ENCODE data around the gene HMX3. TPM values are rescaled to one million over a fixed set of nuclear protein-coding genes. Genes with fewer than 3 reads are reported as not detected.
"Not testable (repeated sequence)": the region's sequence is repeated elsewhere in the genome, so short reads cannot be mapped to it uniquely, and the experiment has no call there.

HMX3 gene
- total RNA-seq, 1 donor from 2014 or later, result 1.6 TPM

- DNase-seq (ENCODE audit: low spot score), result not testable (repeated sequence)
These were observed 35.8 kb downstream of the HMX3 start for GRCh38 chr10:123171616-123172015.

GRCh38 chr10:123175389-123176387 is 39.9 kb downstream of the HMX3 start:
- DNase-seq (ENCODE audit: low spot score), result no peak

- DNase-seq (ENCODE audit: low spot score), result not testable (repeated sequence)
These were observed 42.6 kb downstream of the HMX3 start for GRCh38 chr10:123178390-123178789.

- DNase-seq (ENCODE audit: low spot score), result no peak
These were observed 44.6 kb downstream of the HMX3 start for GRCh38 chr10:123180101-123181090.

- no peak for DNase-seq (ENCODE audit: low spot score)
These were observed 48.0 kb downstream of the HMX3 start for GRCh38 chr10:123183724-123184123.

- DNase-seq (ENCODE audit: low spot score), result no peak
These were observed 52.0 kb downstream of the HMX3 start for GRCh38 chr10:123187781-123188180.

Other genes with a start within 250 kb of the HMX3 start
- not detected for gene FAM24A, start 225.4 kb upstream of the HMX3 start, total RNA-seq
- 8.5 TPM for gene C10orf88, start 181.7 kb upstream of the HMX3 start, total RNA-seq
- gene PSTK, start 155.6 kb upstream of the HMX3 start, total RNA-seq, result 9.4 TPM
- gene IKZF5, start 127.2 kb upstream of the HMX3 start, total RNA-seq, result 15.3 TPM
- gene ACADSB, start 127.0 kb upstream of the HMX3 start, total RNA-seq, result 36.1 TPM
- 0.69 TPM for gene HMX2, start 12.2 kb downstream of the HMX3 start, total RNA-seq
- gene BUB3, start 18.4 kb downstream of the HMX3 start, total RNA-seq, result 64.3 TPM

Measured in mucosa of gallbladder (tissue), 1 donor.